Lung microvascular endothelial cell (primary cell): ENCODE measurements around the gene ACBD3. TPM values are rescaled to one million over a fixed set of nuclear protein-coding genes. Genes with fewer than 3 reads are reported as not detected.
A peak's percentile ranks its signal among the peaks of the same experiment; 100 is the strongest.

Experiments
- DNase-seq, 2 donors: peaks; one replicate each; pipeline versions ENCODE4 v3.0.0 to v3.0.0-alpha.2; 2010; ENCODE audit warnings: low read depth in 2 of 2
- total RNA-seq: library from RNA; depleted of rRNA; stranded (reverse); fragments of >200 nt; gene quantifications from 2 replicates; pipeline ENCODE4 v1.2.1, GENCODE V29; 2014

Gene ACBD3
- total RNA-seq, 1 donor from 2014 or later: 33.9 TPM

DNA sequence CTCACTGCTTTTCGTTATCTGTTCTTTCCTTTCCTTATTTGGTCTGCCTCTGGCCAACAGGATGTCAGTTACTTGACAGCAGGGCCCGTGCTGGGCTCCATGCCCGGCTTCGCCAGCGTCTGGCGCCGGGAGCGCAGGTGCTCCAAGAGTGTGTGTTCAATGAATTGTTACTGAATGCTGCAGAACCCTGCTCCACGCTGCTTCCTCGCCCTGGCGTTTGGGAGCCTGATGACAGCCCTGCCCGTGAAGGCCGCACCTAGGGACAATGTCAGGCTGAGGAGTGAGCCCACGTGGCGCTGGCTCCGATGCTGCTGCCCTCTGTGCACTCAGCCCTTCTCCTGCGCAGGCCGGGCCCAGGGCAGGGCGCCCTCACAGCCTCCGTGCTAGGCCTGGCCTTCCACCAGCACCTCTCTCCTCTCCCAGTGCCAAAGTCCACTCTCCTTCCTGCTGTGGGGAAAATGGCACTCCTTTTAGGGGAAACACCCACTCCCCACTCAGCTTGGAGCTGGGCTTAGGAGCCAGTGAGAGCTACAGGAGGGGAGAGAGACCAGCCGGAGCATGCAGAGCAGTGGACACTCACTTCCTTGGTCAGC is 51.4 kb downstream of the ACBD3 start:
- DNase-seq: peak; percentile 48 to 64

DNA sequence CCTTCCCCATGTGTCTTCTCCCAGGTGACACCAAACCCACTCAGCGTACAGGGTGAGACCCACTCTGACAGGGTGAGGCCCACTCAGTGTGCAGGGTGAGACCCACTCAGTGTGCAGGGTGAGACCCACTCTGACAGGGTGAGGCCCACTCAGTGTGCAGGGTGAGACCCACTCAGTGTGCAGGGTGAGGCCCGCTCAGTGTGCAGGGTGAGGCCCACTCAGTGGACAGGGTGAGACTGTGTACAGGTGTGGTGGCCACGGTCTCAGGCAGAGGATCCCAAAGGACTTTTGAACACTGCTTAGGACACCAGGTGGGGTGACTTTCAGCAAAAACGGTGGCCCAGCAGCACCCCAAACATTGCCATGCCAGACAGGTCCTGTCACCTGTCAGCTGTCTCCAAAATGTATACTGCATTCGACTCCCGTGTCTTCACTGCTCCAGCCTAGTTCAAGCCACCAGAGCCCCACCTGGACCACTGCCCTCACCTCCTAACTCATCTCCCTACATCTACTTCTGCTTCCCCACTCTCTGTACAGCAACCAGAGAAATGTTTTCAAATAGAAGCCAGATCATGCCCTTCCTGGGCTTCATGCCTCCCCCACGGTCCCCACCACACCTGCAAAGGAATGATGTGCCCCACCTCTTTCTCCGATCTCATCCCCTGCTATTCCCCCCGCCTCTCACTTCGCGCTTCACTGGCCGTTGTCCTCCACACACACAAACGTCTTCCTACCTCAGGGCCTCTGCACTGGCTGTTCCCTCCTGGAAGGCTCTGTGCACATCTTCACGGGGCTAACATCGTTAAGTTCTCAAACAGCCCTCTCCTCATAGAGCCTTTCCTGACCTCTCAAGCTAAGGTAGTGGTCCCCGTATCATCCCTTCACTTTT is 52.1 kb downstream of the ACBD3 start:
- DNase-seq: no peak

DNA sequence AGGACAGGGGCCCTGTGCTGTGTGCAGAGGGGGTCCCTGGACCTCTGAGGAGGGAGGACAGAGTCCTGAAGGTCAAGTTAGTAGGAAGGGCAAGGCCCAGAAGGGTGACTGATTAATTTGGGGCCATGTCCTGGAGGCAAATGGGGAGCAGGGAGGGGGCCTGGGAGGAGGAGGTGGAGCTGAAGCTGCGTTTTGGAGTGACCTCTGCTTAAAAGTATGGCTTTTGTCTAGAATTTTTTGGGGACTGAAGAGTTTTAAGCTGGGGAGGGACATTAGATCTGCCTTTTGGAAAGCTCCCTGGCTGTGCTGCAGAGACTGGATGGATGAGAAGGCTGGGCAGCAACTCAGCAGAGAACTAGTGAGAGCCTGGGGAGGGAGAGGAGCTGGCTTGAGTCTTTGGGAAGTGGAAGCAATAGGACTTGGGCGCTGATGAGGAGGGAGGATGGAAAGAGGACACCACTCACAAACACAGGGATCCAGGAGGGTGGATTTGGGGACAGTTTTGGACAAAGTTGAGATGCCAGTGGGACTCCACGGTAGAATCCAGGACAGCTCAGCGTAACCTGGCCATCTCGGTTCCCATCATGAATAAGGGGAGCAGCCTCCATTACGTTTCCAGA is 52.9 kb downstream of the ACBD3 start:
- DNase-seq: no peak

DNA sequence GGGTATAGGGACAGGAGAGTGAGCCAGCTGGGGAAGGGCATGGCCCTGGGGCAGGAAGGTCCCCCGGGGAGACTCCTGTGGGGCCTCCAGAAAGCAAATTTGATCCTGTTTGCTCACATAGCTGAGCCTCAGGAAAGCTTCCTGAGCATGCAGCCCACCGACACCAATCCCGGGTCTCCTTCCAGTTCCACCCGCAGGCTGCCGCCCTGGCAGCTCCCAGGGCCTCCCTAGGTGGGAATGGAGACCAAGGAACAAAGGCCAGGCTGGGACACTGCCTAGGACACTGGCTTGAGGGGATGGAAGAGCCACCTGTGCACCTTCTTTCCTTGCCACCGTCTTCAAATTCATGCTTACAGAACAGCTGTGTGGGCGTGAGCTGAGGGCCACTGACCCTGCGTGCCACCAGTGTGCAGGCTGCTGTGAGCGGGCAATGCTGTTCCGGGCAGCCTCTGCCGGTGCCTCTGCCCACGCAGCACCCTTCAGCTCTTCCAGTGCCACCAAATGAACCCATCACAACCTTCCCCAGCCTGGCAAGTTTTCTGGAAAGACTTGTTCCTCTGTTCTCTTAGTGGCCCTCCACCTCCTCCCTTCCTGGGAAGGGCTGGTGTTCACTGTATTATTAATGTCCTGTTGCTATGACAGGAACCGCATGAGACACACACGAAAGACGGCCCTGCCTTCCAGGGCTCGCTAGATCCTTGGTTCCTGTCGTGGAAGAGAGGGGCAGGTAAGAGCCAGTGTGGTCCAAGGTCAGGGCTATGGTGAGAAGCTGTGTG is 53.6 kb downstream of the ACBD3 start:
- no peak for DNase-seq

DNA sequence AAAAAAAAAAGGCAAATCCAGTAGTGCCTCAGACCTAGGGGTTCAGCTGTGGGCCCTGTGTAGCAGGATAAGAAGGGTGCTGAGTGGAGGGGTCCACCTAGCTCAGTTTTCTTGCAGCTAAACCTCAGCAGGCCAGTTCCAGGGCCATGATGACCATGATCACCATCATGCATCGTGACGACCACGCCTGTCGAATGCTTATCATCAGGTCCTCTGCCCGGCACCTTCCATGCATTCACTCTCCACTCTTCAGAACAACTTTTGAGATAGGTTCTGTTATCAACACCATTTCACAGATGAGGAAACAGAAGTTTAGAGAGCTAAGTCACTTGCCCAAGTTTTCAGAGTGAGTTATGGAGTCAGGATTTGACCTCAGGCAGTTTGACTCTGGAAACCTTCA is 54.9 kb downstream of the ACBD3 start:
- no peak for DNase-seq

DNA sequence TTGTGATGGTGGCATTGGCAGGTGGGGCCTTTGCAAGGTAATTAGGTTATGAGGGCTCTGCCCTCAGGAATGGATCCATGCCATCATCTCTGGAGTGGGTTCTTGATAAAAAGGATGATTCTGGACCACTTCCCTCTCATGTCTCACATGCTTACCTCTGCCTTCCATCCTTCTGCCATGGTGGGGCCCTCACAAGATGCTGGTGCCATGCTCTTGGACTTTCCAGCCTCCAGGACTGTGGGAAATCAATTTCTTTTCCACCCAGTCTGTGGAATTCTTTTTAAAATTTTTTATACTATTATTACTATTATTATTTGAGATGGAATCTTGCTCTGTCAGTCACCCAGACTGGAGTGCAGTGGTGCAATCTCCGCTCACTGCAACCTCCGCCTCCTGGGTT is 57.3 kb downstream of the ACBD3 start:
- no peak for DNase-seq

DNA sequence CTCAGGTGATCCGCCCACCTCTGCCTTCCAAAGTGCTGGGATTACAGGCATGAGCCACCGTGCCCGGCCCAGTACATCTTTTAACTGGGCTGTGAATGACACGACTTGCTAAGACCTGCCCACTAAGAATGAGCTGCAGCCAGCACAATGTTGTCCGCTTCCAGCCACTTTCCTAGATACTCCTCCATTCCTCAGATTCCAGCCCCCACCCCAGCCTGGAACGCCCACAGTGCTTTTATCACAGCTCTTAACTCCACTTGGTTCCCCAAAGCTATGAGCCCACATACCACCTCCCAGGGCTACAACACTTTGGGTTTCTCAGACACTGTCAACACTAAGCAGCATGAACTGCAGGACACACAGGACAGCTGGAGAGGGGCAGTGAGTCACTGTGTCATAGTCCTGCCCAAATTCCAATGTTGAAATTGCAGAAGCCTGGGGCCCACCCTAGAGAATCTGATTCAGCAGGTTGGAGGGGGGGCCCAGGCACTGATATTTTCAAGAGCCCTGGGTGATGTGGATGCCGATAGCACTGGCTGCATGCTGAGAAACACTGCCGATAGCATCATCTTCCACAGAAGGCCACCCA is 58.0 kb downstream of the ACBD3 start:
- no peak for DNase-seq

DNA sequence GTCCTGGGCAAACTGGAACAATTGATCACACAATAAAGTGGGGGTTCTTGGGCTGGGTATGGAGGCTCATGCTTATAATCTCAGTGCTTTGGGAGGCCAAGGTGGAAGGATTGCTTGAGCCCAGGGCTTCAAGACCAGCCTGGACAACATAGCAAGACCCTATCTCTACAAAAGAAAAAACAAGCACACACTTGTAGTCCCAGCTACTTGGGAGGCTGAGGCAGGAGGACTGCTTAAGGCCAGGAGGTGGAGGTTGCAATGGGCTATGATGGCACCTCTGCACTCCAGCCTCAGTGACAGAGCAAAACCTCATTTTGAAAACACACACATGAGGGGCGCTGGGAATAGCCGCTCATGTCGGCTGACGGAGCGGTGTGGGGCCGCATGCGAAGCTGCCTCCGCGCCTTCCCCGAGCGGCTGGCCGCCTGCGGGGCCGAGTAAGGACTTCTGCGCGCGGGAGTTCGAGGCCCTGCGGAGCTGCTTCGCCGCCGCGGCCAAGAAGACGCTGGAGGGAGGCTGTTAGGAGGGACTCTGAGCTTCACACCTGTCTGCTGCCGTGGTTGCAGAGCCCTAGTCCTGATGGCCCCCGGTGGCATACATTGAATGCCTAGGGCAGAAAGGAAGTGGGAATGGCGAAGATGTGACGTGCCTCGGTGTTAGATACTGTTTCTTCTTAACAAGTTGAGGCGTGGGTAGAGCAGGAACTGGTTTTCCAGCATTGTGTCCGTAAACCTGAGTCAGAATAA is 59.5 kb downstream of the ACBD3 start:
- DNase-seq: no peak

DNA sequence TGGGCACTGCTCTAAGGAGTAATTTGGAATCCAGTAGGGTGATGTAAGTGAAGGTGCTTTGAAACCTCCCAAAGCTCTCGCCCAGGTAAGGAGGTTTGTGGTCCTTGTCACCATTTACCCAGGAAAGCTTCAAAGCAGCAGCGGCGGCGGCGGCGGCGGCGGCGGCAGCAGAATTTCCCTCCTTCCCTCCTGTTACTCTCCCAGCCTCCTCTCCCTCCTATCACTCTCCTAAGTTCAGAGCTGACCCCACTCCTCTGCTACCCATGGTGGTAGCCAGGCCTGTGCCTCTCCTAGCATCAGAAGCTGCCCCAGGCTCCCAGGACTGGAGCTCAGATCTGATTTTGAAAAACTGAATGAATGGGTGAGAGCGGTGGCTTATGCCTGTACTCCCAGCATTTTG is 60.7 kb downstream of the ACBD3 start:
- DNase-seq: no peak

DNA sequence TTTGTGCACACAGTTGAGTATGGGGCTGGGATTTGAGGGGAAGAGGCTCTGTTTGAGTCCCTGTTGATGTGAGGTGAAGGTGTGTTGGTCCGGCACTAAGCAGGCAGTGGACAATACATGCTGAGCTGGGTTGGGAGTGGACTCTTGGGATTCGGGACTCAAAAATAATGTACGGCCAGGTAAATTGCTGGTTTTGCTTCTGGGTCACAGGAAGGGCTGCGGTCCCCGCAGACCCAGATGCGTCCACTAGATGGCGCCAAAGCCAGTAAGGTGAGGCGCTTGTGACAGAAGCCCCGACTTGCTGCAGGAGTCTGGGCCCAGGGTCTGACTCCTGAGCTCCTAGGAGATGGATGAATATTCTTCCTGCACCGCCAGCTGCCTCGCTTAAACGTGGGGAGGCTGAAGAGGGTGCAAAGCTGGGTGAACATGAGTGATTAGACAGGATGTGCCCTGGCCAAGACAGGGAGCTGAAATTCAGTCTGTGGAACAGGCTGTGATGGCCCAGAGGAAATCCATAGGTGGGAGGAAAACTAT is 61.4 kb downstream of the ACBD3 start:
- DNase-seq: peak; percentile 81 to 86

DNA sequence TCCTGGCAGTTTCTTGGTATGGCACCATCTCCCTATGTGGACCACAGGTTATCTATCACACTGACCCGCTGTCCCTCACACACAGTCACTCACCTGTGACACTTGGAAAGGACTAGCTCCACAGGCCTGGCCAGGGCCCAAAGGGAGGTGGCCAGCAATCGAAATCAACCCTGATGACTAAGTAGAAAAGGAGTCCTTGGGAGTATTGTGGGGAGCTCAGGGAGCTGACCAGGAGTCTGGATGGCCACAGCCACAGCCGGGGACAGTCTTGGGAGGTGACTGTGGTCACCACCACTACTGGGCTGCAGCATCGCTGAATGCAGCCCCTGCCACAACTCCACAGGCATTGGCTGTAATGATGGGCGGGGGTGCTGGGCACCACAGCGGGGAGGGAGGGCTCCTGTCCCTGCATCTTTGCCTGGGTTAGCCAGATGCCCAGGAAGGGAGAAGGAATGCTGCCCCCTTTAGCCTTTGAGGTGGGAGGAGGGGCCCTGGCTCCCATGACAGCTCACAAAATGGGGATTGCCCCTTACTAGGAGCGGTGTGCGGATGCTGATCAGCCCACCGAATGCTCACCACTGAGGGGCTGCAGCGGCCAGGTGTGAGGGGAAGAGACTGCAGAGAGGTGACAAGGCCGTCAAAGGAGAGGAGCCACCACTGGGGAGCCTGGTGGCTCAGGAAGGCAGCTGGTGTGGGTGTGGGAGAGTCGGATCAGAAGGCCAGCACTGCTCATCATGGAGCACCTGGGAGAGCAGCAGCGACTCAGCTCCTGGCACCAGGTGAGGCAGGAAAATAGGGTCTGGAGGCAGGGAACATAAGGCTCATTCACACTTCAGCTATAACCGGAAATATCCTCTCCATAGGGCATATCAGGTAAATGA is 62.7 kb downstream of the ACBD3 start:
- DNase-seq: no peak

DNA sequence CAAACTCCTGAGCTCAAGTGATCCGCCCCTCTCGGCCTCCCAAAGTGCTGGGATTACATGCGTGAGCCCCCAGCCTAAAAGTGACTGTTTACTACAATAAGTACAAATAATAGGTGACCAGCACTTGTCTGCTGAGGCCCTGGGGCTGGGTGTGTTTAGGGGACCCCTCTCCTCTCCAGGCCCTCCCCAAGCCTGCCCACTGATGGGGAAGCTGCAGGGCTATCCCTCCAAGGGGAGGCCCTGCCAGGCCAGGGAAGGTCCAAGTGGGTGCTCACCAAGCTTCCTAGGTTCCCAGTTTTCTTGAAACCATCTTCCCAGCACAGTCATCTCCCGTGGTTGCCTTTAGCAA is 63.4 kb downstream of the ACBD3 start:
- DNase-seq: no peak

DNA sequence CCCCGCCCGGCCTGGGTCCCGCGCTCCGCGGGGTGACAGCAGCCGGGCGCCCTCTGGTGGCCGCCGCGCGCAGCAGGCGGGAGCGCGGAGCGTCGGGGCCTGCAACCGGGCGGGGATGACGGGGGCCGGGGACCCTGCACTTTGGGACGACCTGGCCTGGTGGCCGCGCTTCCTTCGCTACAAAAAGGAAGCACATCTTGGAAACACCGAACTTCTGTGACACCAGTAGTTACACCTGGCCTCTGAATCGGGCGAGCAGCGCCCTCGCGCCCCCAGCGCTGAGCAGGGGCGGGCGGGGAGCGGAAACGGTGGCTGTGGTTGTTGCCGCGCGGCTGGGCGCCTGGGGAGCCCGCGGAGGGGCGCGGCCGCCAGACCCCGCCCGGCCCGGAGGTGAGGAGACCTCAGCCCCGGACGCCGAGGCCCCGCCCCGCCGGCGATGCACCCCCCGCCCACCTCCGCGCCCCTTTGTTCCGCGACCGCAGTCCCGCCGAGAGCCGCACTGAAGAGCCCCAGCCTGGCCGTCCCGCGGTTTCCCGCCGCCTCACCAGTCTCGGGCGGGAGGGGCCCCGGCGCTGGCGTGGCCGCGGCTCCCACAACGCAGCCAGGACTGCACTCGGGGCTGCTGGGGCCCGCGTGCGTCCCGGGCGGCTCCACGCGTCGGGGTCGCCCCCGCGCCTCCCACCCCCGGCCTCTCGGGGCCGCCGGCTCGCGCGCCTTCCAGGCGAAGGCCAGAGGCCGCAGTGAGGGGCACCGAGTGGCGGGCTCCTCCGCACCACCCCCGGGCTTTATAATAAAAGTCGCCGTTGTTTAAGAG is 64.7 kb downstream of the ACBD3 start:
- DNase-seq: peak; percentile 43 to 67

DNA sequence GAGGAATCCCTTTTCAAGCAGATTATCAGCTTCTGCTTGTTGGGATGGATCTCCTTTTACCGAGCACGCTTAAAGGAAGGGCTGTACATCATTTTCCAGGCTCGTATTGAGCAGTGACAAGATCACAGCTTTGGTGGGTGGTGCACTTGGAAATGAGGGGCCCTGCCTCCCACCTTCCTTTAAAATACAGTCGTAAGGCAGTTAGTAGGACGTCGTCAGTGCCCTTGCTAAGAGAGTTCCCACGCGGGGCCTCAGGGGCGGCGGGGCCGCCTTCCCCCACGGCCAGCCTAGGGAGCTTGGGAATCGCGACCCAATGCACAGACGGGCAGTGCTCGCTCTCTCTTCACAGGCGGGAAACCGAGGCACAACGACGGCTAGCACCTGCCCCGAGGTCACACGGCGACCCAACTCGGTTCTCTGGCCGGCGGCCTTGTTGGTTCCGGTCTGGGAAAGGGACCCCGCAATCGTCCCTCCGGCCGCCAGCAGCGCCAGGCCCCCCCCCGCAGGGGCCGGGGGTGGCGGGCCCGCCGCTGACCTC is 65.4 kb downstream of the ACBD3 start:
- DNase-seq: no peak

DNA sequence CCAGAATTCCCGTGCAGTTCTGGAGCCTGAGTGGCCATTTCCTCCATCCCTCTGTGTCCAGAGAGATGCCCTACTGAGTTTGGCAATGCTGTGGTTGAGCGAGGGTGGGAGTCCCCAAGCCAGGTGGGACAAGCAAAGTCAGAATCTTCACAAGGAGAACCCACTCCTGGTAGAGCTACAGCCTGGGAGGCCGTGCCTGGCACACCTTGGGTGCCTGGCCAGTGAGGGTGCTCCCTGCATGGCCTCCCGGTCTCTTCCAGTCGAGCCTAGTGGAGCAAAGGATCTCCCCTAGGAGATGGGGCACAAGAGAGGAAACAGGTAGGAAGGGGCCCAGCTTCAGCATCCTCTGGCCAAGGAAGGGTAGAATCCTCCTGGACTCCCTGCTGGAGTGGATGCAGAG is 66.1 kb downstream of the ACBD3 start:
- no peak for DNase-seq

DNA sequence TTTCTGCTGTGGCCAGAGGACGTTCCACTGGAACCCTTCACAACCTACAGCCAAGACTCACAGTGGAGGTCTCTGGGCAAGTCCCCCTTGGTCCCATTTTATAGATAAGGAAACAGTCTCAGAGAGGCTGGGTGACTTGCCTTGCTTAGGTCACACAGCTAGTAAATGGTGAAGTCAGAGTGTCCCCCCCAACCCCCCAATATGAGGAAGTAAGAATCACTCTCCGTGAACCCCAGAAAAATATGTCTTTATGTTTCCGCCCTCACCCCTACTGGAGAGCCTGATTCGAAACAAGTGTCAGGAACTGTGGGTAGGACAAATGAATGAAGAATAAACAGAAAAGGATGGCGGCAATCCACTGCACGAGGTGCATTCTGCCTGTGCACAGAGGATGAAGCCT is 67.4 kb downstream of the ACBD3 start:
- DNase-seq: no peak

DNA sequence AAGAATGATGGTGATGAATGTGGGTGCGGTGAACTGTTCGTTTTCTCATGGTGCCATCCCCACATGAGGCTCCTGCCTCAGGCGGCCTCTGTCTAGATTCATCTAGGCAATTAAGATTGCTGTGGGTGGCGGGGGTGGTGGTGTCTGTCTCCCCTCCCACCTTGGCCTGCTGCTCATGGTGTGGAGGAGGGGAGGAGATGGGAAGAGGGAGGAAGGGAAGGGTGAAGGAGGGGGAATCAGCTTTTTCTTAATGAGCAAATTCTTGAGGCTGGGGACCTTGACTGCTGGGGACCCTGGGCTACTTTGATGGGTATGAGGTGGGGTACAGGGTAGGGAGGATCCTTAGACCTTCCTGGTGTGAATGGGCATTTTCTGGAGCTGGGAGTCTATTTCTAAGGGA is 68.2 kb downstream of the ACBD3 start:
- DNase-seq: no peak

DNA sequence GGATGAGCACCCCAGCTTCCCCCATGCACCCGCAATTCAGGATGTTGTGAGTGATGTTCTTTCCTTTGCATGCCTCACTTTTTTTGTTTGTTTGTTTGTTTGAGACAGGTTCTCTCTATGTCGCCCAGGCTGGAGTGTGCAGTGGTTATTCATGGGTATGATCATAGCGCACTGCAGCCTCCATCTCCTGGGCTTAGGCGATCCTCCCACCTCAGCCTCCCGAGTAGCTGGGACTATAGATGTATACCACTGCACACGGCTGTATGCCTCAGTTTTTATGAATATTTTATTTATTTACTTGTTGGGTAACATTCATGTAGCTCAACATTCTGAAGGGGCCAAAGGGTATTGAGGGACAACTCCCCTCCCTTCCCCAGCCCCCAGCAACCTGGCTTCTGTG is 69.2 kb downstream of the ACBD3 start:
- no peak for DNase-seq

DNA sequence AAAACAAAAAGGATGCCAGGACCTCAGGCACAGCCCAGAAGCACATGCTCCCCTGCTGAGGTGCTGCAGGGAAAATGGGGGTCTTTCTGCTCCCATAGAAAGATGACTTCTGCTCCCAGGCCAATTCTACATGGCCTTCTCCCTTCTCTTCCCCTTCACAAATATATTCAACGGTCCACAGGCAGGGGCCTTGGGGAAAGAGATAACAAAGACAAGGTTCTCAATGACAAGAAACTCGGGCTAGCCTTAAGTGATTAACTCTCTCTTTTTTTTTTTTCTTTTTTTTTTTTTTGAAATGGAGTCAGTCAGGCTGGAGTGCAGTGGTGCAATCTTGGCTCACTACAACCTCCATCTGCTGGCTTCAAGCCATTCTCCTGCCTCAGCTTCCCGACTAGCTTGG is 69.9 kb downstream of the ACBD3 start:
- DNase-seq: no peak
